SK-N-SH (cell line): Measurements from ENCODE around the gene IFT27.

ENCODE experiments used
- CTCF ChIP-seq: fragments of 200-600 bp; sonication (generic); IDR thresholded peaks from 2 replicates; pipeline ENCODE4 v1.6.1; 2017; ENCODE audit warnings: antibody characterized with exemption, mild to moderate bottlenecking, moderate library complexity
- EZH2phosphoT487 ChIP-seq: fragments of 200-600 bp; sonication (generic); IDR thresholded peaks from 2 replicates; pipeline ENCODE4 v1.6.1; 2017; ENCODE audit warnings: low read depth, mixed run types, mild to moderate bottlenecking, antibody characterized with exemption, moderate library complexity, borderline replicate concordance
- JUND ChIP-seq: IDR thresholded peaks from 2 replicates; pipeline ENCODE4 v1.4.0; 2012
- MAX ChIP-seq: IDR thresholded peaks from 2 replicates; pipeline ENCODE4 v1.4.0; 2012; ENCODE audit warnings: low read depth
- NRF1 ChIP-seq: IDR thresholded peaks from 2 replicates; pipeline ENCODE4 v1.6.1; 2012; ENCODE audit warnings: low read depth, mild to moderate bottlenecking, low read length
- PBX3 ChIP-seq: IDR thresholded peaks from 2 replicates; pipeline ENCODE4; 2012
- POLR2AphosphoS5 ChIP-seq: IDR thresholded peaks from 2 replicates; pipeline ENCODE4 v1.6.1; 2012; ENCODE audit warnings: low read depth, low read length
- SIN3A ChIP-seq: IDR thresholded peaks from 2 replicates; pipeline ENCODE4 v1.6.1; 2012; ENCODE audit warnings: low read depth, mild to moderate bottlenecking, low read length, moderate library complexity, borderline replicate concordance
- SMC3 ChIP-seq: IDR thresholded peaks from 2 replicates; pipeline ENCODE4 v1.6.1; 2012; ENCODE audit warnings: low read depth, low read length, improper control_type of control experiment
- TAF1 ChIP-seq: IDR thresholded peaks from 2 replicates; pipeline ENCODE4 v1.6.1; 2012; ENCODE audit warnings: low read depth, mild to moderate bottlenecking, low read length, moderate library complexity, borderline replicate concordance
- TF ChIP-seq, protein P1 (sequence below): IDR thresholded peaks from 2 replicates; pipeline ENCODE4 v1.4.0; 2012; ENCODE audit warnings: low read depth, borderline replicate concordance

DNA sequence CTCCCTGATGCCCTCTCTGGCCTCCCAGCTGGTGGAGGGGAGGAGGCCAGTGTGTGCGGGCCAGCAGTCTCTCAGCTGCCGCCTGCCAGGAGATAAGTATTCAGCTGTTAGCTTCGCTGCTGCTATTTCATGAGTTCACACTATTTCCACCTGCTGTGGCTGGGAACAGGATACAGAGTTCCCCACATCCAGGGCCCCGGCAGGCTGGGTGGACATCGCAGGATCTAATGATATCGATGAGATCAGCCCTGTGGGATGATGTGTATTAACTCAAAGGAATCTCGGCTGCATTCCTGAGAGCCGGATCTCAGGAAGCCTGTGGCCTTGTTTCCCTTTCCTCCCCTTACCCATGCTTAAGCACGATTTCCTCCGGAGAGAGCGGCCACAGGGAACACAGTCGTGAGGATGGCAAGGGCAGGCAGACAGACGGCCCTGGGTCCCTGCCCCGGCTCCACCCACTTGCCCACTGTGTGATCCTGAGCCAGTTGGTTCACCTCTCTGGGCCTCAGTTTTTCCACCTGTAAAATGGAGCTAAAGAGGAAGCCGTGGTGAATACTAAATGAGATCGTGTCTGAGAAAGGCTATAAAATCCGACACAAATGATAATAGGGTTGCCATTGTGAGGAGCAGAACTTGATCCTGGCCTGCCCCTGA is 47.4 kb upstream of the IFT27 start:
- TF ChIP-seq POLR2AphosphoS5 (no peak), CTCF (no peak), SMC3 (no peak), MAX (no peak), TAF1 (no peak), JUND (no peak), NRF1 (no peak), PBX3 (no peak), EZH2phosphoT487 (no peak), SIN3A (no peak)
- TF ChIP-seq, protein P1, sequence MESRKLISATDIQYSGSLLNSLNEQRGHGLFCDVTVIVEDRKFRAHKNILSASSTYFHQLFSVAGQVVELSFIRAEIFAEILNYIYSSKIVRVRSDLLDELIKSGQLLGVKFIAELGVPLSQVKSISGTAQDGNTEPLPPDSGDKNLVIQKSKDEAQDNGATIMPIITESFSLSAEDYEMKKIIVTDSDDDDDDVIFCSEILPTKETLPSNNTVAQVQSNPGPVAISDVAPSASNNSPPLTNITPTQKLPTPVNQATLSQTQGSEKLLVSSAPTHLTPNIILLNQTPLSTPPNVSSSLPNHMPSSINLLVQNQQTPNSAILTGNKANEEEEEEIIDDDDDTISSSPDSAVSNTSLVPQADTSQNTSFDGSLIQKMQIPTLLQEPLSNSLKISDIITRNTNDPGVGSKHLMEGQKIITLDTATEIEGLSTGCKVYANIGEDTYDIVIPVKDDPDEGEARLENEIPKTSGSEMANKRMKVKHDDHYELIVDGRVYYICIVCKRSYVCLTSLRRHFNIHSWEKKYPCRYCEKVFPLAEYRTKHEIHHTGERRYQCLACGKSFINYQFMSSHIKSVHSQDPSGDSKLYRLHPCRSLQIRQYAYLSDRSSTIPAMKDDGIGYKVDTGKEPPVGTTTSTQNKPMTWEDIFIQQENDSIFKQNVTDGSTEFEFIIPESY: no peak
